Measurements from ENCODE around the gene TBC1D14.

TBC1D14 gene

GRCh38 chr4:7023901-7024300, 114.3 kb downstream of the TBC1D14 start:
- in situ Hi-C loops (cut with MboI; ENCODE audit: low pct_unique_long_range_greater_than_20kb, low sequenced_read_pairs, unreplicated experiment), result no loop called here
- TF ChIP-seq CTCF (IDR thresholded peaks at IDR 0.05; ENCODE audit: extremely low read depth, insufficient read depth, missing control alignments), result no peak
- DNase-seq (ENCODE audit: low spot score), result no peak

GRCh38 chr4:7024336-7024890, 114.8 kb downstream of the TBC1D14 start:
- no peak for TF ChIP-seq CTCF (IDR thresholded peaks at IDR 0.05; ENCODE audit: extremely low read depth, insufficient read depth, missing control alignments)
- in situ Hi-C loops (cut with MboI; ENCODE audit: low pct_unique_long_range_greater_than_20kb, low sequenced_read_pairs, unreplicated experiment), result no loop called here
- no peak for DNase-seq (ENCODE audit: low spot score)

GRCh38 chr4:7025040-7025602, 115.5 kb downstream of the TBC1D14 start:
- in situ Hi-C loops (cut with MboI; ENCODE audit: low pct_unique_long_range_greater_than_20kb, low sequenced_read_pairs, unreplicated experiment), result no loop called here
- no peak for TF ChIP-seq CTCF (IDR thresholded peaks at IDR 0.05; ENCODE audit: extremely low read depth, insufficient read depth, missing control alignments)
- DNase-seq (ENCODE audit: low spot score), result no peak

GRCh38 chr4:7026107-7026506, 116.5 kb downstream of the TBC1D14 start:
- TF ChIP-seq CTCF (IDR thresholded peaks at IDR 0.05; ENCODE audit: extremely low read depth, insufficient read depth, missing control alignments), result no peak
- in situ Hi-C loops (cut with MboI; ENCODE audit: low pct_unique_long_range_greater_than_20kb, low sequenced_read_pairs, unreplicated experiment), result no loop called here
- DNase-seq (ENCODE audit: low spot score), result no peak

- in situ Hi-C loops (cut with MboI; ENCODE audit: low pct_unique_long_range_greater_than_20kb, low sequenced_read_pairs, unreplicated experiment), result no loop called here
- DNase-seq (ENCODE audit: low spot score), result no peak
- no peak for TF ChIP-seq CTCF (IDR thresholded peaks at IDR 0.05; ENCODE audit: extremely low read depth, insufficient read depth, missing control alignments)
Observed at GRCh38 chr4:7027284-7027683, 117.7 kb downstream of the TBC1D14 start.

- in situ Hi-C loops (cut with MboI; ENCODE audit: low pct_unique_long_range_greater_than_20kb, low sequenced_read_pairs, unreplicated experiment), result no loop called here
- TF ChIP-seq CTCF (IDR thresholded peaks at IDR 0.05; ENCODE audit: extremely low read depth, insufficient read depth, missing control alignments), result no peak
- no peak for DNase-seq (ENCODE audit: low spot score)
Observed at GRCh38 chr4:7027913-7028312, 118.3 kb downstream of the TBC1D14 start.
